CD14-positive monocyte (primary cell): ENCODE data around the gene NPAS3. TPM values are rescaled to one million over a fixed set of nuclear protein-coding genes. Genes with fewer than 3 reads are reported as not detected.

ENCODE experiments used
- DNase-seq, 3 donors: peaks; one replicate each; pipeline ENCODE4 v3.0.0-alpha.2; 2011 to 2022
- H2AFZ ChIP-seq: 2 replicates; pipeline ENCODE4 v1.6.0; 2012; ENCODE audit warnings: mild to moderate bottlenecking, low read depth, low read length, inconsistent platforms; ENCODE audit not compliant: insufficient read depth, poor library complexity, severe bottlenecking
- H3K27ac ChIP-seq, 2 donors: 1 replicate in 1 of 2; 2 replicates in 1 of 2; pipeline ENCODE4 v1.5.1; 2012 to 2013; ENCODE audit warnings: low read length in 2 of 2, control low read depth in 1 of 2, inconsistent platforms in 1 of 2, low read depth in 1 of 2, mild to moderate bottlenecking in 1 of 2
- H3K27me3 ChIP-seq, 2 donors: one replicate each; pipeline versions ENCODE4 v1.6.0 to v1.6.1; 2011 to 2013; ENCODE audit warnings: low read length in 2 of 2; ENCODE audit not compliant: control insufficient read depth in 2 of 2, insufficient read depth in 2 of 2
- H3K36me3 ChIP-seq, 2 donors: replicated peaks in 1 of 2; 1 replicate in 1 of 2; 2 replicates in 1 of 2; pipeline versions ENCODE4 v1.5.1 to v1.6.1; 2012 to 2013; ENCODE audit warnings: low read length in 2 of 2, control low read depth in 1 of 2, inconsistent platforms in 1 of 2, mild to moderate bottlenecking in 1 of 2; ENCODE audit not compliant: insufficient read depth in 2 of 2, control insufficient read depth in 1 of 2
- H3K4me1 ChIP-seq, 2 donors: 1 replicate in 1 of 2; 2 replicates in 1 of 2; pipeline versions ENCODE4 v1.5.1 to v1.6.1; 2012 to 2013; ENCODE audit warnings: low read length in 2 of 2, control low read depth in 1 of 2, inconsistent platforms in 1 of 2, mild to moderate bottlenecking in 1 of 2, moderate library complexity in 1 of 2; ENCODE audit not compliant: insufficient read depth in 2 of 2, control insufficient read depth in 1 of 2
- H3K4me2 ChIP-seq: replicated peaks from 2 replicates; pipeline ENCODE3; 2012; ENCODE audit warnings: low read length, moderate library complexity, mild to moderate bottlenecking; ENCODE audit not compliant: poor library complexity, severe bottlenecking; ENCODE audit errors: extremely low read depth
- H3K4me3 ChIP-seq, 3 experiments: fragments of 200-600 bp in 1 of 3; sonication (generic) in 1 of 3; replicated peaks in 1 of 3; 1 replicate in 2 of 3; 2 replicates in 1 of 3; pipeline ENCODE4 v1.5.1; 2011 to 2013; ENCODE audit warnings: low read length in 3 of 3, mild to moderate bottlenecking in 3 of 3, control low read depth in 2 of 3, low read depth in 2 of 3, inconsistent platforms in 1 of 3, moderate library complexity in 1 of 3
- H3K79me2 ChIP-seq: 2 replicates; pipeline ENCODE4 v1.6.0; 2012; ENCODE audit warnings: mild to moderate bottlenecking, control low read depth, inconsistent platforms, low read length, moderate library complexity; ENCODE audit not compliant: insufficient read depth
- H3K9ac ChIP-seq: 2 replicates; pipeline ENCODE4 v1.6.0; 2017; ENCODE audit warnings: low read length, mild to moderate bottlenecking; ENCODE audit not compliant: insufficient read depth, poor library complexity, severe bottlenecking
- H3K9me3 ChIP-seq, 2 donors: replicated peaks in 1 of 2; 1 replicate in 1 of 2; 2 replicates in 1 of 2; pipeline versions ENCODE4 v1.5.1 to v1.6.1; 2012 to 2013; ENCODE audit warnings: low read length in 2 of 2, control low read depth in 1 of 2; ENCODE audit not compliant: control insufficient read depth in 1 of 2, insufficient read depth in 1 of 2
- H4K20me1 ChIP-seq: 2 replicates; pipeline ENCODE4 v1.6.0; 2012; ENCODE audit warnings: mild to moderate bottlenecking, low read length, control low read depth, moderate library complexity; ENCODE audit not compliant: insufficient read depth
- H3K27ac Mint-ChIP-seq, 7 donors: one replicate each; pipeline ENCODE4 v1.8.0; 2020; ENCODE audit warnings: mild to moderate bottlenecking in 7 of 7, mixed read lengths in 7 of 7, moderate library complexity in 6 of 7, inconsistent platforms in 2 of 7
- H3K27me3 Mint-ChIP-seq, 3 donors: one replicate each; pipeline ENCODE4 v1.8.0; 2021 to 2022; ENCODE audit warnings: low read depth in 3 of 3, mild to moderate bottlenecking in 3 of 3, mixed read lengths in 3 of 3, moderate library complexity in 3 of 3, inconsistent platforms in 1 of 3
- H3K36me3 Mint-ChIP-seq, 2 donors: one replicate each; pipeline ENCODE4 v1.8.0; 2020; ENCODE audit warnings: mixed read lengths in 2 of 2, inconsistent platforms in 1 of 2, mild to moderate bottlenecking in 1 of 2
- H3K4me1 Mint-ChIP-seq: one replicate; pipeline ENCODE4 v1.8.0; 2020; ENCODE audit warnings: mild to moderate bottlenecking, mixed read lengths
- H3K4me3 Mint-ChIP-seq, 2 donors: one replicate each; pipeline ENCODE4 v1.8.0; 2020; ENCODE audit warnings: mild to moderate bottlenecking in 2 of 2, mixed read lengths in 2 of 2, moderate library complexity in 1 of 2
- H3K9me3 Mint-ChIP-seq, 7 donors: one replicate each; pipeline ENCODE4 v1.8.0; 2020 to 2022; ENCODE audit warnings: mixed read lengths in 7 of 7, mild to moderate bottlenecking in 6 of 7, moderate library complexity in 6 of 7, inconsistent platforms in 2 of 7
- WGBS: methylation state at CpG from one replicate; pipeline ENCODE4 v1.1.5; 2013; ENCODE audit warnings: missing lambda C conversion rate; ENCODE audit not compliant: insufficient coverage; 5-methylcytosine and 5-hydroxymethylcytosine counted together
- intact Hi-C, 2 donors: fragments of 100-400 bp; cut with micrococcal nuclease; formaldehyde crosslinking; loops; one replicate each; pipeline versions ENCODE4 v1.15.0 to v1.15.1; 2023
- polyA plus RNA-seq, 3 donors: library from polyadenylated mRNA; depleted of rRNA in 1 of 3; unstranded in 2 of 3; stranded (reverse) in 1 of 3; fragments of 300-500 nt in 2 of 3; fragments of >200 nt in 1 of 3; fragmentation: Illumina TruSeq in 2 of 3; gene quantifications; 1 replicate in 2 of 3; 2 replicates in 1 of 3; pipeline ENCODE4 v1.2.3, GENCODE V29; 2012 to 2021
- TF ChIP-seq, protein P1 (sequence below): fragments of 200-600 bp; IDR thresholded peaks from one replicate; pipeline ENCODE4 v1.8.0; 2022; ENCODE audit warnings: antibody characterized with exemption, mild to moderate bottlenecking

NPAS3 gene
- polyA plus RNA-seq, 3 donors = not detected

DNA sequence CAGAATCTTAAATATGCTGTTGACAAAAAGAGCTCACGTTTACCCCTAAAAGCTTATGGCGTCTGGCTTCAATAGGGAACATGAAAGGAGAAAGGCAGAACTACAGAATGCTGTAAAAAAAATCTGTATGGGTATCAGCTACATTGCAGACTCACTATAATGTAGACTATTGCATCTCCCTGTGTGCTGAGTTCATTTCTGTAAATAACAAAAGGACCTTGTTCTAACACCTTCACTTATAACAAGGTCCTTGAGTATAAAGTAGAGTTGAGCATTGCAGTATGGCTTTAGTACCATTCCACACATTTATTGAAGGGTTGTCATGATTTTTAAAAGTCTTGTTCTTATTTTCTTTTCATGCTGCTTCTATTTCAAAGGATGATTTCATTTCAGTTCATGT is 165.3 kb downstream of the NPAS3 start:
- Mint-ChIP-seq H3K4me1 (no peaks in the 10 kb centered on the region), H3K27me3 (no peaks in the 10 kb centered on the region), H3K36me3 (no peaks in the 10 kb centered on the region), H3K4me3 (no peak overlapping the region), H3K27ac (no peak overlapping the region), H3K9me3 (peaks cover 0 to 2% (median 0%) of the 10 kb centered on the region in 7 donors)
- Histone ChIP-seq H3K27me3 (no peaks in the 10 kb centered on the region), H3K4me1 (no peaks in the 10 kb centered on the region), H3K79me2 (no peaks in the 10 kb centered on the region), H3K9ac (no peak overlapping the region), H3K27ac (no peak overlapping the region), H3K36me3 (no peaks in the 10 kb centered on the region), H4K20me1 (no peaks in the 10 kb centered on the region), H3K4me2 (no peak overlapping the region), H3K4me3 (no peak overlapping the region), H3K9me3 (no peaks in the 10 kb centered on the region), H2AFZ (no peak overlapping the region)
- no CpG with 5 or more reads among the region's 2 CpGs for WGBS
- no peak for DNase-seq
- intact Hi-C loops = no loop called here
- TF ChIP-seq, protein P1, sequence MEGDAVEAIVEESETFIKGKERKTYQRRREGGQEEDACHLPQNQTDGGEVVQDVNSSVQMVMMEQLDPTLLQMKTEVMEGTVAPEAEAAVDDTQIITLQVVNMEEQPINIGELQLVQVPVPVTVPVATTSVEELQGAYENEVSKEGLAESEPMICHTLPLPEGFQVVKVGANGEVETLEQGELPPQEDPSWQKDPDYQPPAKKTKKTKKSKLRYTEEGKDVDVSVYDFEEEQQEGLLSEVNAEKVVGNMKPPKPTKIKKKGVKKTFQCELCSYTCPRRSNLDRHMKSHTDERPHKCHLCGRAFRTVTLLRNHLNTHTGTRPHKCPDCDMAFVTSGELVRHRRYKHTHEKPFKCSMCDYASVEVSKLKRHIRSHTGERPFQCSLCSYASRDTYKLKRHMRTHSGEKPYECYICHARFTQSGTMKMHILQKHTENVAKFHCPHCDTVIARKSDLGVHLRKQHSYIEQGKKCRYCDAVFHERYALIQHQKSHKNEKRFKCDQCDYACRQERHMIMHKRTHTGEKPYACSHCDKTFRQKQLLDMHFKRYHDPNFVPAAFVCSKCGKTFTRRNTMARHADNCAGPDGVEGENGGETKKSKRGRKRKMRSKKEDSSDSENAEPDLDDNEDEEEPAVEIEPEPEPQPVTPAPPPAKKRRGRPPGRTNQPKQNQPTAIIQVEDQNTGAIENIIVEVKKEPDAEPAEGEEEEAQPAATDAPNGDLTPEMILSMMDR = no peak

DNA sequence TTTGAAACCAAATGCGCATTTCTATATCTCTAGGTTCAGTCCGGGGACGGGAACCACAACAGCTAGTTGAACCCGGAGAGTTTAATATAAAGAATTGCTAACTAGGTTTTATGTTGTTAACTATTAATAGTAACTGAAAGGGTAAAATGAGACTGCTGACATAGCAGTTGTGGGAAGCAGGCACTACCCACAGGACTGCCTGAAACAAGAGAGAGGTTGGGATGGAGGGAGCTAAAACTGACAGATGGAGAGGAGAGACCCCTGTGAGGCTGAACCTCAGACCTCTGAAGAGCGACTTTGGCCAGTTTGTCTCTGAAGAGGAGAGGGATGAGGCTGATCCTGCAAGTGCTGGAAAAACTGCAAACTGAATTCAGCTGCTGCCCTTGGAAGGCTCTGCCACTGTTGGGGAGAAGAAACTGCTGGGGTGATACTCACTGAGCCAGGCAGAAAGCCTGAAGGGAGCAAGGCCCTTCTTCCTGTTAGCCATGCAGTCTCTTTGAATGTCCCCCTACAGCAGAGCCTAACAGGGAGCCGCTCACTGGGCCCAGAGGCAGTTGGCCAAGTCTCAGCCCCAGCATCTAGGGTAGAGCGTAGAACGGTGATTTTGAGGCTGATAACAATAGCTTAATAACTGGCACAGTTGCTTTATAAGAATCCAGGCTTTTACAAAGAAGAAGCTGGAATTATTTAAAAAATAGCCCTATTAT is 172.2 kb downstream of the NPAS3 start:
- Histone ChIP-seq H3K36me3 (no peaks in the 10 kb centered on the region), H2AFZ (no peak overlapping the region), H3K4me1 (no peaks in the 10 kb centered on the region), H3K4me3 (no peak overlapping the region), H3K9ac (no peak overlapping the region), H3K27me3 (no peaks in the 10 kb centered on the region), H3K79me2 (no peaks in the 10 kb centered on the region), H3K9me3 (peaks cover 0 to 8% of the 10 kb centered on the region in 2 donors), H4K20me1 (no peaks in the 10 kb centered on the region), H3K27ac (no peak overlapping the region), H3K4me2 (no peak overlapping the region)
- DNase-seq = no peak
- no peak overlapping the region for H3K27ac Mint-ChIP-seq
- H3K4me1 Mint-ChIP-seq = no peaks in the 10 kb centered on the region
- WGBS = 89% methylated on average over 2 of the region's 8 CpGs
- H3K4me3 Mint-ChIP-seq = no peak overlapping the region
- TF ChIP-seq, protein P1 = no peak
- peaks cover 0 to 4% (median 0%) of the 10 kb centered on the region in 7 donors for H3K9me3 Mint-ChIP-seq
- peaks cover 0 to 1% (median 0%) of the 10 kb centered on the region in 3 donors for H3K27me3 Mint-ChIP-seq
- intact Hi-C loops = no loop called here
- H3K36me3 Mint-ChIP-seq = no peaks in the 10 kb centered on the region
